PC-3 (cell line): ENCODE measurements around the gene C16orf95. TPM values are rescaled to one million over a fixed set of nuclear protein-coding genes. Genes with fewer than 3 reads are reported as not detected.

Source experiments
- ATAC-seq: fragments of 200-7000 bp; cut with Tn5 transposase; 2 replicates; pipeline ENCODE4 v1.9.1; 2020; ENCODE audit warnings: mild to moderate bottlenecking, moderate library complexity
- BruUV-seq: library from RNA; stranded (reverse); fragments of 400-500 nt; replicated peaks from 2 replicates; lab custom pipeline; 2021; lab: Mats Ljungman, UMichigan
- CTCF ChIA-PET: fragments of 300-600 bp; sonication (Branson Sonifier 250); formaldehyde crosslinking; loops from one replicate; lab custom pipeline; 2022; ENCODE audit warnings: antibody characterized with exemption; lab: Charles Lee
- POLR2A ChIA-PET: fragments of 300-600 bp; sonication (Branson Sonifier 250); formaldehyde crosslinking; loops from one replicate; lab custom pipeline; 2022; ENCODE audit warnings: antibody characterized with exemption; ENCODE audit not compliant: unreplicated experiment; lab: Charles Lee
- DNase-seq: peaks from one replicate; pipeline ENCODE4 v3.0.0-alpha.2; 2015
- H2AFZ ChIP-seq: fragments of 300-600 bp; sonication (generic); 2 replicates; pipeline ENCODE4 v1.6.0; 2016; ENCODE audit warnings: antibody characterized with exemption, low read length
- H3F3A ChIP-seq: fragments of 300-600 bp; sonication (generic); one replicate; pipeline ENCODE4 v1.6.0; 2017; ENCODE audit warnings: antibody characterized with exemption, low read length, control low read depth, mild to moderate bottlenecking; ENCODE audit not compliant: unreplicated experiment
- H3K27ac ChIP-seq: fragments of 300-600 bp; sonication (generic); 2 replicates; pipeline ENCODE4 v1.5.1; 2016; ENCODE audit warnings: mild to moderate bottlenecking, low read length
- H3K27me3 ChIP-seq: fragments of 300-600 bp; sonication (generic); 2 replicates; pipeline ENCODE4 v1.6.1; 2016; ENCODE audit warnings: low read length, mixed read lengths
- H3K36me3 ChIP-seq: fragments of 300-600 bp; sonication (generic); 2 replicates; pipeline ENCODE4 v1.6.1; 2016; ENCODE audit warnings: low read depth, mixed run types, low read length, mixed read lengths
- H3K4me1 ChIP-seq: fragments of 300-600 bp; sonication (generic); 2 replicates; pipeline ENCODE4 v1.5.1; 2016; ENCODE audit warnings: low read length; ENCODE audit not compliant: insufficient read depth
- H3K4me2 ChIP-seq: fragments of 300-600 bp; sonication (generic); 2 replicates; pipeline ENCODE4 v1.6.0; 2016; ENCODE audit warnings: low read length
- H3K4me3 ChIP-seq: fragments of 300-600 bp; sonication (generic); 2 replicates; pipeline ENCODE4 v1.5.1; 2016; ENCODE audit warnings: mild to moderate bottlenecking, low read length, mixed read lengths
- H3K79me2 ChIP-seq: fragments of 300-600 bp; sonication (generic); 2 replicates; pipeline ENCODE4 v1.6.1; 2017; ENCODE audit warnings: low read length, mixed read lengths
- H3K9ac ChIP-seq: fragments of 300-600 bp; sonication (generic); 2 replicates; pipeline ENCODE4 v1.6.0; 2016; ENCODE audit warnings: mild to moderate bottlenecking, low read length
- H3K9me2 ChIP-seq: fragments of 300-600 bp; sonication (generic); replicated peaks from 2 replicates; pipeline ENCODE4 v1.6.1; 2016; ENCODE audit warnings: mixed run types, low read length, mixed read lengths
- H3K9me3 ChIP-seq: fragments of 300-600 bp; sonication (generic); 2 replicates; pipeline ENCODE4 v1.6.1; 2016; ENCODE audit warnings: low read length, mixed read lengths
- H4K20me1 ChIP-seq: fragments of 300-600 bp; sonication (generic); 2 replicates; pipeline ENCODE4 v1.6.1; 2016; ENCODE audit warnings: low read length, mixed read lengths
- CTCF ChIP-seq: fragments of 300-600 bp; sonication (generic); conservative IDR thresholded peaks from 2 replicates; pipeline ENCODE4 v1.5.1; 2017; ENCODE audit warnings: antibody characterized with exemption, low read depth, mild to moderate bottlenecking, low read length
- EZH2 ChIP-seq: fragments of 300-600 bp; sonication (generic); IDR thresholded peaks from one replicate; pipeline ENCODE4 v1.6.1; 2017; ENCODE audit warnings: antibody characterized with exemption, mild to moderate bottlenecking, low read length; ENCODE audit not compliant: unreplicated experiment
- EZH2phosphoT487 ChIP-seq: fragments of 300-600 bp; sonication (generic); IDR thresholded peaks from 2 replicates; pipeline ENCODE4 v1.6.1; 2018; ENCODE audit warnings: mild to moderate bottlenecking, antibody characterized with exemption, low read length, borderline replicate concordance
- intact Hi-C: fragments of 100-400 bp; cut with micrococcal nuclease; formaldehyde crosslinking; loops from 2 replicates; pipeline ENCODE4 v1.9.0; 2023
- total RNA-seq: library from RNA; depleted of rRNA; stranded (reverse); fragments of >200 nt; gene quantifications from 2 replicates; pipeline ENCODE4 v1.2.3, GENCODE V29; 2014

Gene C16orf95
- total RNA-seq, 1 experiment from 2014 or later = 2.4 TPM

GRCh38 chr16:87266846-87267245, 50.3 kb downstream of the C16orf95 start:
- CTCF ChIA-PET = interaction anchor here (0.6 kb wide), 1 partner anchor 61 kb away, joined by 15 read pairs; no protein-coding TSS in a partner anchor
- Histone ChIP-seq H3K36me3 (no peaks in the 10 kb centered on the region), H2AFZ (no peak overlapping the region), H3K4me2 (no peak overlapping the region), H3K27me3 (no peaks in the 10 kb centered on the region), H3K9me3 (no peaks in the 10 kb centered on the region), H3K4me3 (no peak overlapping the region), H3F3A (no peaks in the 10 kb centered on the region), H3K9ac (no peak overlapping the region), H3K4me1 (no peaks in the 10 kb centered on the region), H3K79me2 (no peaks in the 10 kb centered on the region), H3K9me2 (no peaks in the 10 kb centered on the region), H4K20me1 (no peaks in the 10 kb centered on the region), H3K27ac (no peak overlapping the region)
- no peak for ATAC-seq
- no peak for TF ChIP-seq CTCF
- no peak for TF ChIP-seq EZH2
- no peak for TF ChIP-seq EZH2phosphoT487
- DNase-seq = no peak
- no TSS peak for BruUV-seq
- POLR2A ChIA-PET = no interaction called here
- intact Hi-C loops = no loop called here

- ChIA-PET POLR2A (no interaction called here), CTCF (no interaction called here)
- Histone ChIP-seq H3F3A (no peaks in the 10 kb centered on the region), H3K4me1 (no peaks in the 10 kb centered on the region), H4K20me1 (no peaks in the 10 kb centered on the region), H3K9ac (no peak overlapping the region), H3K9me3 (no peaks in the 10 kb centered on the region), H3K79me2 (no peaks in the 10 kb centered on the region), H3K27ac (no peak overlapping the region), H2AFZ (no peak overlapping the region), H3K36me3 (no peaks in the 10 kb centered on the region), H3K4me3 (no peak overlapping the region), H3K27me3 (no peaks in the 10 kb centered on the region), H3K9me2 (no peaks in the 10 kb centered on the region), H3K4me2 (no peak overlapping the region)
- intact Hi-C loops = no loop called here
- ATAC-seq (no peak), DNase-seq (no peak)
- TF ChIP-seq EZH2 = no peak
- no peak for TF ChIP-seq CTCF
- TF ChIP-seq EZH2phosphoT487 = no peak
- no TSS peak for BruUV-seq
Observed at GRCh38 chr16:87265261-87265660, 51.9 kb downstream of the C16orf95 start.

- CTCF ChIA-PET = no interaction called here
- no peaks in the 10 kb centered on the region for H3K9me2 ChIP-seq
- H3K27ac ChIP-seq = no peak overlapping the region
- intact Hi-C loops = no loop called here
- ATAC-seq (peak; percentile 50), DNase-seq (no peak)
- no peak overlapping the region for H2AFZ ChIP-seq
- H3K36me3 ChIP-seq = no peaks in the 10 kb centered on the region
- TF ChIP-seq EZH2phosphoT487 = no peak
- no peak for TF ChIP-seq EZH2
- H3K9me3 ChIP-seq = no peaks in the 10 kb centered on the region
- no peak overlapping the region for H3K9ac ChIP-seq
- no peak overlapping the region for H3K4me3 ChIP-seq
- no peak overlapping the region for H3K4me2 ChIP-seq
- H3K4me1 ChIP-seq = no peaks in the 10 kb centered on the region
- H3K27me3 ChIP-seq = no peaks in the 10 kb centered on the region
- no peaks in the 10 kb centered on the region for H3K79me2 ChIP-seq
- POLR2A ChIA-PET = no interaction called here
- no TSS peak for BruUV-seq
- no peaks in the 10 kb centered on the region for H4K20me1 ChIP-seq
- H3F3A ChIP-seq = no peaks in the 10 kb centered on the region
Observed at GRCh38 chr16:87264634-87265033, 52.6 kb downstream of the C16orf95 start.
